SU-DHL-6 (cell line): ENCODE results near the gene LPCAT2.

Source experiments
- H2AFZ ChIP-seq: fragments of 200-600 bp; sonication (generic); 2 replicates; pipeline ENCODE4 v1.6.1; 2014; ENCODE audit warnings: low read depth, mild to moderate bottlenecking, moderate library complexity, mixed read lengths, antibody characterized with exemption, low read length; ENCODE audit not compliant: severe bottlenecking
- H3F3A ChIP-seq: fragments of 200-600 bp; shearing (Covaris generic); 2 replicates; pipeline ENCODE4 v1.6.0; 2016; ENCODE audit warnings: antibody characterized with exemption, mild to moderate bottlenecking; ENCODE audit not compliant: insufficient read depth
- H3K27ac ChIP-seq: fragments of 200-600 bp; sonication (generic); 2 replicates; pipeline ENCODE4 v1.5.1; 2016; ENCODE audit warnings: low read depth, mild to moderate bottlenecking, low read length, moderate library complexity, mixed read lengths
- H3K27me3 ChIP-seq: fragments of 200-600 bp; sonication (generic), shearing (Covaris generic); 2 replicates; pipeline ENCODE4 v1.6.0; 2014; ENCODE audit warnings: mild to moderate bottlenecking, low read length
- H3K36me3 ChIP-seq: fragments of 200-600 bp; sonication (generic); 2 replicates; pipeline ENCODE4 v1.6.1; 2014; ENCODE audit warnings: mild to moderate bottlenecking, low read length, mixed read lengths
- H3K4me2 ChIP-seq: fragments of 300-600, 200-600 bp; shearing (Covaris generic), sonication (generic); 2 replicates; pipeline ENCODE4 v1.6.0; 2014; ENCODE audit warnings: low read length, low read depth, mild to moderate bottlenecking; ENCODE audit not compliant: poor library complexity, severe bottlenecking
- H3K4me3 ChIP-seq: fragments of 200-600 bp; sonication (generic); 2 replicates; pipeline ENCODE4 v1.5.1; 2014; ENCODE audit warnings: antibody characterized with exemption, low read length, mild to moderate bottlenecking, mixed read lengths; ENCODE audit not compliant: insufficient read depth, poor library complexity, severe bottlenecking
- H3K79me2 ChIP-seq: fragments of 200-600 bp; sonication (generic); 2 replicates; pipeline ENCODE4 v1.6.1; 2014; ENCODE audit warnings: mild to moderate bottlenecking, low read length, moderate library complexity; ENCODE audit not compliant: insufficient read depth
- H3K9ac ChIP-seq: fragments of 200-600 bp; sonication (generic); 2 replicates; pipeline ENCODE4 v1.7.0; 2014; ENCODE audit warnings: mild to moderate bottlenecking, low read length
- H3K9me2 ChIP-seq: fragments of 200-600 bp; sonication (generic); replicated peaks from 2 replicates; pipeline ENCODE4 v1.6.1; 2014; ENCODE audit warnings: low read length; ENCODE audit not compliant: insufficient read depth
- H3K9me3 ChIP-seq: fragments of 200-600 bp; sonication (generic); 2 replicates; pipeline ENCODE4 v1.6.1; 2014; ENCODE audit warnings: low read length, mixed read lengths; ENCODE audit not compliant: insufficient read depth
- H4K20me1 ChIP-seq: fragments of 200-600 bp; sonication (generic); 2 replicates; pipeline ENCODE4 v1.6.1; 2014; ENCODE audit warnings: low read depth, mild to moderate bottlenecking, antibody characterized with exemption, low read length, moderate library complexity, mixed read lengths
- EZH2phosphoT487 ChIP-seq: fragments of 200-600 bp; sonication (generic), shearing (Covaris generic); conservative IDR thresholded peaks from 2 replicates; pipeline ENCODE4 v1.6.1; 2018; ENCODE audit warnings: mild to moderate bottlenecking, antibody characterized with exemption, low read length, moderate library complexity, mixed read lengths
- TF ChIP-seq, protein P1 (sequence below): fragments of 200-600 bp; sonication (generic); IDR thresholded peaks from one replicate; pipeline ENCODE4 v1.5.1; 2017; ENCODE audit warnings: antibody characterized with exemption, mild to moderate bottlenecking, low read length, moderate library complexity; ENCODE audit not compliant: insufficient read depth, poor library complexity, severe bottlenecking

Gene LPCAT2

DNA sequence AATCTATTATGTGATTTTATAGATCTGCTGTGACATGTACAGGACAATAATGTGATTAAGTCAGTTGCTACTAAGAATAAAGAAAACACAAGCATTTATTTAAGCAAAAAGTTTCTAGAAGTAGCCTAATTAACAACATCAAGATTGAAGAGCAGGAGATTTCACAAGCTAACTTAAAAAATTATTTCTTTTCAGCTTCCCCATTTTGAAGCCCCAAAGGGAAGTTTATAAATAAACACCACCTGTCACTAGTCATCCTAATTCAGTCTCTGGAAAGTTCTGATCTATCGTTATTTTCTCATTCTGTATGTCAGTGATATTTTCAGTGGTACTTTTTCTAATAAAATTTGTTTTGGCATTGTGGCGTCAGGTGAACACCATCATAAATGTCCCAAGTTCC lies 65.9 kb downstream of the LPCAT2 start:
- Histone ChIP-seq H3F3A (no peaks in the 10 kb centered on the region), H3K36me3 (no peaks in the 10 kb centered on the region), H2AFZ (no peak overlapping the region), H3K9me3 (no peaks in the 10 kb centered on the region), H3K27ac (no peak overlapping the region), H3K4me2 (no peak overlapping the region), H4K20me1 (no peaks in the 10 kb centered on the region), H3K9ac (no peak overlapping the region), H3K9me2 (no peaks in the 10 kb centered on the region), H3K27me3 (no peaks in the 10 kb centered on the region), H3K79me2 (no peaks in the 10 kb centered on the region), H3K4me3 (no peak overlapping the region)
- TF ChIP-seq EZH2phosphoT487 = no peak
- TF ChIP-seq, protein P1, sequence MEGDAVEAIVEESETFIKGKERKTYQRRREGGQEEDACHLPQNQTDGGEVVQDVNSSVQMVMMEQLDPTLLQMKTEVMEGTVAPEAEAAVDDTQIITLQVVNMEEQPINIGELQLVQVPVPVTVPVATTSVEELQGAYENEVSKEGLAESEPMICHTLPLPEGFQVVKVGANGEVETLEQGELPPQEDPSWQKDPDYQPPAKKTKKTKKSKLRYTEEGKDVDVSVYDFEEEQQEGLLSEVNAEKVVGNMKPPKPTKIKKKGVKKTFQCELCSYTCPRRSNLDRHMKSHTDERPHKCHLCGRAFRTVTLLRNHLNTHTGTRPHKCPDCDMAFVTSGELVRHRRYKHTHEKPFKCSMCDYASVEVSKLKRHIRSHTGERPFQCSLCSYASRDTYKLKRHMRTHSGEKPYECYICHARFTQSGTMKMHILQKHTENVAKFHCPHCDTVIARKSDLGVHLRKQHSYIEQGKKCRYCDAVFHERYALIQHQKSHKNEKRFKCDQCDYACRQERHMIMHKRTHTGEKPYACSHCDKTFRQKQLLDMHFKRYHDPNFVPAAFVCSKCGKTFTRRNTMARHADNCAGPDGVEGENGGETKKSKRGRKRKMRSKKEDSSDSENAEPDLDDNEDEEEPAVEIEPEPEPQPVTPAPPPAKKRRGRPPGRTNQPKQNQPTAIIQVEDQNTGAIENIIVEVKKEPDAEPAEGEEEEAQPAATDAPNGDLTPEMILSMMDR = no peak

DNA sequence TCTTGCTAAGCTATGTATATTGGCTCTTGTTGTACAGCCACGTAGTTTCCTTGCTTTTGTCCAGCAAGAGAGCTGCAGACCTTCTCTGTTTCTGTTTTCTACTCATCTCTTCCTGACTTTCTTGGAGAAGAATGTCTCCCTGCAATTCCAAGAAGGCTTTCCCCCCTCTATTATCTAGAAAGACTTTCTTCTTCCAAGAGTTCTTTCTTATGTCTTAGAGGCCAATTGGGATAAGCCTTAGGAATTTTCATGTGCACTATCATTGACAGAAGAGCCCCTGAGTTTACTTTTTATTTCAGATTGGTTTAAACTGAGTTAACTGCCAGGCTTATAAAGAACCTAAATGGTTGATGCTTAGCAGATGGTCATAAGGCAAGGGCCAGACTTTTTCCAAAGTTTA lies 66.6 kb downstream of the LPCAT2 start:
- Histone ChIP-seq H3K27me3 (no peaks in the 10 kb centered on the region), H3K9me2 (no peaks in the 10 kb centered on the region), H3F3A (no peaks in the 10 kb centered on the region), H3K9ac (no peak overlapping the region), H4K20me1 (no peaks in the 10 kb centered on the region), H3K79me2 (no peaks in the 10 kb centered on the region), H3K27ac (no peak overlapping the region), H3K4me3 (no peak overlapping the region), H3K9me3 (no peaks in the 10 kb centered on the region), H3K36me3 (no peaks in the 10 kb centered on the region), H2AFZ (no peak overlapping the region), H3K4me2 (no peak overlapping the region)
- TF ChIP-seq EZH2phosphoT487 = no peak
- TF ChIP-seq, protein P1 = no peak

DNA sequence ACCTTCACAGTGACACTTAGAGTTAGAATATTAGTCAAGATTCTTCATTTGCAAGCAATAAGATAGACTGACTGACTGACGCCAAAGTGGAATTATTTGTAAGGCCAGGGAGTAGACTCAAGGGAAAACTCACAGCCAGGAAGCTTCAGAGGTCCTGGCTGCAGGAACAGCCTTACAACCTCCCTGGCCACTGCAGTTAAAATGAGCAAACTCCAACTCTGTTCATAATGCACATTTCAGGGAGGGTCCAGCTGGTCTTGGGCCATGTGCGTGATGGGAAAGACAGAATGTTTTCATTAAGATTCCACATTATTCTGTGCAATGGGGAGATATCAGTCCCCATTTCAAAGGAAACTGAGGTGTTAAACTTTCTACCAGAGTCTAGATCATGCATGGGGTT lies 67.5 kb downstream of the LPCAT2 start:
- Histone ChIP-seq H3K9ac (no peak overlapping the region), H3K36me3 (no peaks in the 10 kb centered on the region), H3K27me3 (no peaks in the 10 kb centered on the region), H3K79me2 (no peaks in the 10 kb centered on the region), H4K20me1 (no peaks in the 10 kb centered on the region), H3K4me3 (no peak overlapping the region), H3K27ac (no peak overlapping the region), H3K4me2 (no peak overlapping the region), H3K9me2 (no peaks in the 10 kb centered on the region), H2AFZ (no peak overlapping the region), H3F3A (no peaks in the 10 kb centered on the region), H3K9me3 (no peaks in the 10 kb centered on the region)
- no peak for TF ChIP-seq EZH2phosphoT487
- TF ChIP-seq, protein P1 = no peak
